ENCODE results near the gene GPR45. TPM values are rescaled to one million over a fixed set of nuclear protein-coding genes. Genes with fewer than 3 reads are reported as not detected.

Gene GPR45
- total RNA-seq, result not detected in 2 replicates

DNA sequence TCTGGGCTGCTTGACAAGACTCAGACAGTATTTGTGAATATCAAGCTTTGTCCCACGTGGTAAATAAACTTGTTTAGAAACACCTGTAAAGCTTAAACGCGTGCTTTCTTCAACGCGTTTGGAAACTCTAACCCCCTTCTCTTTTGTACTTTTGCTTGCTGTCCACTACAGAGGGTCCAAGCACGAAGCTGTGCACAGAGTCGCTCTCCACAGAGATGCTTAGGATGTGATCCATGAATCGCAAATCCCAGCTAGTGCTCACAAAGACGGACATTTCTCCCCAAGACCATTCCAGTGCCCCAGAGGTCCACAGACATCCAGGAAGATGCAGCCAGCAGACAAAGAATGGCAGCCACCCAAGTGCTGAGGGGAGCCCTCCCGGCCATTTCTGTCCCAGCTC, at the start of gene GPR45:
Gene GPR45, plus strand, starts transcription at position 301 of the 400 bp plus-strand sequence. CDS start 116 bp downstream, outside the sequence.
- no peak within 1 kb of the TSS for H3K4me3 ChIP-seq (ENCODE audit: low read depth, low read length)
- TF ChIP-seq, protein P1, sequence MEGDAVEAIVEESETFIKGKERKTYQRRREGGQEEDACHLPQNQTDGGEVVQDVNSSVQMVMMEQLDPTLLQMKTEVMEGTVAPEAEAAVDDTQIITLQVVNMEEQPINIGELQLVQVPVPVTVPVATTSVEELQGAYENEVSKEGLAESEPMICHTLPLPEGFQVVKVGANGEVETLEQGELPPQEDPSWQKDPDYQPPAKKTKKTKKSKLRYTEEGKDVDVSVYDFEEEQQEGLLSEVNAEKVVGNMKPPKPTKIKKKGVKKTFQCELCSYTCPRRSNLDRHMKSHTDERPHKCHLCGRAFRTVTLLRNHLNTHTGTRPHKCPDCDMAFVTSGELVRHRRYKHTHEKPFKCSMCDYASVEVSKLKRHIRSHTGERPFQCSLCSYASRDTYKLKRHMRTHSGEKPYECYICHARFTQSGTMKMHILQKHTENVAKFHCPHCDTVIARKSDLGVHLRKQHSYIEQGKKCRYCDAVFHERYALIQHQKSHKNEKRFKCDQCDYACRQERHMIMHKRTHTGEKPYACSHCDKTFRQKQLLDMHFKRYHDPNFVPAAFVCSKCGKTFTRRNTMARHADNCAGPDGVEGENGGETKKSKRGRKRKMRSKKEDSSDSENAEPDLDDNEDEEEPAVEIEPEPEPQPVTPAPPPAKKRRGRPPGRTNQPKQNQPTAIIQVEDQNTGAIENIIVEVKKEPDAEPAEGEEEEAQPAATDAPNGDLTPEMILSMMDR (IDR thresholded peaks at IDR 0.05; ENCODE audit: insufficient read depth, low read depth, low read length), result no peak
- DNase-seq (ENCODE audit: low read depth), result no peak

DNA sequence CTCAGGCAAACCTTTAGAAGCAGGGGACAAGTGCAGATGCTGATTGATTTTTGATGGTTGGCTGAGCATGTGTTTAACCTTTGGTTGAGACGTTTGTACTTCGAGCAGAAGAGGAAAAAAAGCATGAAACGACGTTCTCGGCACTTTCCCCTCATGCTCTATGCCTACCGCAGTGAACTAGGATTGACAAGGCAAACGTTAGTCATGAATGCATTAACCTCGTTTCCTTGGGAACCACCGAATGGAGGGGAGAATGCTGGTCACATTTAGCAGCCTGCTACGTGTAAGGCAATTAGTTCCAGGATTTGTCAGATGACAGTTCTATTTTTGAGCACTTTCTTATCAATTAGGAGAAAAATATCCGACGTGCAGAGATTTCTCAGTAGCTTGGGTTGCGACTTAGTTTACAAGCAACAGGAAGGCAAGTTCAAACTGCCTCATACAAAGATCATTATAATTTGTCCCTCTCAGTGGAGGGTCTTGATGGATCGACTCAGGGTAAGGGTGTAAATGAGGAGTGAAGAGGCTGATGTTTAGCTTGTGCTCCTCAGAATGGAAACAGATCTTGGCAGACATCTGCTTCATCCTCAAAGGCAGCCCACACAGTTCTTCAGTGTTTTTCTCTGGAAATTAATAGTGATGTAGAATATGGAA, 47.4 kb upstream of the GPR45 start:
- TF ChIP-seq, protein P1 (IDR thresholded peaks at IDR 0.05; ENCODE audit: insufficient read depth, low read depth, low read length), result no peak

GRCh38 chr2:105196651-105197050, 44.9 kb upstream of the GPR45 start:
- DNase-seq (ENCODE audit: low read depth), result no peak
- TF ChIP-seq, protein P1 (IDR thresholded peaks at IDR 0.05; ENCODE audit: insufficient read depth, low read depth, low read length), result no peak
- H3K4me3 ChIP-seq (ENCODE audit: low read depth, low read length), result no peak overlapping the region

More for the DNA sequence above, 47.4 kb upstream of the GPR45 start:
- H3K4me3 ChIP-seq (ENCODE audit: low read depth, low read length), result no peak overlapping the region
- DNase-seq (ENCODE audit: low read depth), result no peak

GRCh38 chr2:105215586-105216192, 25.9 kb upstream of the GPR45 start:
- H3K4me3 ChIP-seq (ENCODE audit: low read depth, low read length), result no peak overlapping the region
- no peak for DNase-seq (ENCODE audit: low read depth)
- TF ChIP-seq, protein P1 (IDR thresholded peaks at IDR 0.05; ENCODE audit: insufficient read depth, low read depth, low read length), result no peak

- DNase-seq (ENCODE audit: low read depth), result no peak
- TF ChIP-seq, protein P1 (IDR thresholded peaks at IDR 0.05; ENCODE audit: insufficient read depth, low read depth, low read length), result no peak
- H3K4me3 ChIP-seq (ENCODE audit: low read depth, low read length), result no peak overlapping the region
Observed at GRCh38 chr2:105220604-105221003, 20.9 kb upstream of the GPR45 start.

GRCh38 chr2:105224444-105224843, 17.1 kb upstream of the GPR45 start:
- no peak overlapping the region for H3K4me3 ChIP-seq (ENCODE audit: low read depth, low read length)
- TF ChIP-seq, protein P1 (IDR thresholded peaks at IDR 0.05; ENCODE audit: insufficient read depth, low read depth, low read length), result no peak
- DNase-seq (ENCODE audit: low read depth), result no peak

All from fibroblast of villous mesenchyme (primary cell).